Kidney (tissue), 14 donors: ENCODE results near the gene MIGA2. TPM values are rescaled to one million over a fixed set of nuclear protein-coding genes. Genes with fewer than 3 reads are reported as not detected.
"Not testable (repeated sequence)": the region's sequence is repeated elsewhere in the genome, so short reads cannot be mapped to it uniquely, and the experiment has no call there.

Experiments
- DNase-seq, 5 donors: peaks; one replicate each; pipeline ENCODE4 v3.0.0-alpha.2; 2013 to 2020
- FAIRE-seq: peaks from 2 replicates; lab custom pipeline; 2012; peaks lifted over from hg19 to GRCh38; lab: Jason Lieb, UNC
- H3K27ac ChIP-seq, 2 donors: one replicate each; pipeline ENCODE4 v1.7.0; 2013; ENCODE audit warnings: low read depth in 2 of 2, low read length in 2 of 2, inconsistent platforms in 1 of 2
- H3K27me3 ChIP-seq: one replicate; pipeline ENCODE4 v1.7.1; 2013; ENCODE audit warnings: low read length, inconsistent platforms; ENCODE audit not compliant: control insufficient read depth, insufficient read depth
- H3K36me3 ChIP-seq, 3 donors: one replicate each; pipeline versions ENCODE4 v1.7.0 to v1.7.1; 2013; ENCODE audit warnings: low read length in 3 of 3, control low read depth in 1 of 3, inconsistent platforms in 1 of 3; ENCODE audit not compliant: insufficient read depth in 3 of 3, control insufficient read depth in 2 of 3
- H3K4me1 ChIP-seq, 3 donors: one replicate each; pipeline versions ENCODE4 v1.7.0 to v1.7.1; 2013; ENCODE audit warnings: low read length in 3 of 3, inconsistent platforms in 1 of 3, low read depth in 1 of 3; ENCODE audit not compliant: control insufficient read depth in 2 of 3, insufficient read depth in 2 of 3
- H3K4me3 ChIP-seq, 3 donors: one replicate each; pipeline versions ENCODE4 v1.7.0 to v1.8.1; 2013; ENCODE audit warnings: low read length in 3 of 3, control low read depth in 1 of 3, inconsistent platforms in 1 of 3
- H3K9ac ChIP-seq, 3 donors: one replicate each; pipeline versions ENCODE4 v1.7.0 to v1.7.1; 2013; ENCODE audit warnings: low read length in 3 of 3, control low read depth in 1 of 3, inconsistent platforms in 1 of 3
- H3K9me3 ChIP-seq, 3 donors: one replicate each; pipeline versions ENCODE4 v1.7.0 to v1.7.1; 2013; ENCODE audit warnings: low read length in 3 of 3, control low read depth in 1 of 3, inconsistent platforms in 1 of 3; ENCODE audit not compliant: control insufficient read depth in 2 of 3, insufficient read depth in 1 of 3
- CTCF ChIP-seq: IDR thresholded peaks from 3 replicates; pipeline ENCODE4 v1.5.1; 2012; ENCODE audit warnings: mild to moderate bottlenecking, moderate library complexity, borderline replicate concordance; ENCODE audit not compliant: insufficient read depth; ENCODE audit errors: extremely low read depth
- intact Hi-C: fragments of 100-400 bp; cut with DNase I; formaldehyde crosslinking; loops from one replicate; pipeline ENCODE4 v1.11.1; 2022
- polyA plus RNA-seq: library from polyadenylated mRNA; stranded (reverse); fragments of 350-450 nt; fragmentation: Illumina TruSeq; extraction: RNeasy Lipid Tissue Mini Kit (QIAGEN cat#74804); gene quantifications from one replicate; pipeline ENCODE4 v1.2.3, GENCODE V29; 2014; ENCODE audit warnings: low read depth, low replicate concordance; ENCODE audit not compliant: insufficient read depth
- total RNA-seq: library from RNA; stranded (reverse); fragmentation: NEBNext Ultra II Directional; extraction: Animal tissue kit (Norgen Biotek cat#: 25700); gene quantifications from one replicate; pipeline ENCODE4 v1.2.1, GENCODE V29; 2021
- donor health status: control.
- donor health status: control.
- donor health status: control.
- donor health status: control.
- donor health status: control.
- donor health status: DM: yes; HTN: yes; CAD: no.
- donor health status: Normal renal cell carcinoma (clear cell type).

MIGA2 gene
- total and polyA plus RNA-seq, 2 donors from 2014 or later, result 26.1 to 29.9 TPM

GRCh38 chr9:128999581-129000206 lies 36.7 kb upstream of the MIGA2 start:
- intact Hi-C loops, result no loop called here
- Histone ChIP-seq H3K4me3 (no peak overlapping the region), H3K9ac (no peak overlapping the region), H3K36me3 (peaks cover 11 to 55% (median 43%) of the 10 kb centered on the region in 3 donors), H3K27me3 (no peaks in the 10 kb centered on the region), H3K9me3 (no peaks in the 10 kb centered on the region), H3K27ac (no peak overlapping the region), H3K4me1 (no peaks in the 10 kb centered on the region)
- no peak for TF ChIP-seq CTCF
- DNase-seq (peak in 1 of 5 donors; percentile 56), FAIRE-seq (no peak)

GRCh38 chr9:129001504-129002325 lies 34.7 kb upstream of the MIGA2 start:
- no peak for FAIRE-seq
- no peak overlapping the region for H3K9ac ChIP-seq

GRCh38 chr9:129002992-129003391 lies 33.4 kb upstream of the MIGA2 start:
- DNase-seq (no peak), FAIRE-seq (no peak)
- no peak for TF ChIP-seq CTCF
- Histone ChIP-seq H3K4me3 (no peak overlapping the region), H3K4me1 (no peaks in the 10 kb centered on the region), H3K9ac (no peak overlapping the region), H3K27me3 (no peaks in the 10 kb centered on the region), H3K36me3 (peaks cover 3 to 56% (median 31%) of the 10 kb centered on the region in 3 donors), H3K27ac (no peak overlapping the region), H3K9me3 (no peaks in the 10 kb centered on the region)
- intact Hi-C loops, result no loop called here

More at GRCh38 chr9:129001504-129002325, 34.7 kb upstream of the MIGA2 start:
- TF ChIP-seq CTCF, result no peak
- no peak overlapping the region for H3K4me3 ChIP-seq
- H3K27me3 ChIP-seq, result no peaks in the 10 kb centered on the region
- no peak overlapping the region for H3K27ac ChIP-seq
- peak in 1 of 5 donors; percentile 32 for DNase-seq
- H3K9me3 ChIP-seq, result no peaks in the 10 kb centered on the region
- peaks cover 5 to 57% (median 36%) of the 10 kb centered on the region in 3 donors for H3K36me3 ChIP-seq
- intact Hi-C loops, result no loop called here
- no peaks in the 10 kb centered on the region for H3K4me1 ChIP-seq

- FAIRE-seq, intact Hi-C loops, H3K4me3 ChIP-seq, H3K9me3 ChIP-seq, H3K27ac ChIP-seq, H3K4me1 ChIP-seq, H3K27me3 ChIP-seq, H3K9ac ChIP-seq: not testable (repeated sequence)
- DNase-seq, result peak in 2 of 5 donors; percentile 12 to 15
- peaks cover 3 to 47% (median 23%) of the 10 kb centered on the region in 3 donors for H3K36me3 ChIP-seq
Measured at GRCh38 chr9:129004173-129004572, 32.3 kb upstream of the MIGA2 start.
